Activated CD4-positive, CD25-positive, alpha-beta regulatory T cell treated with anti-CD3 and anti-CD28 coated beads, Interleukin-2, amount 50 U/mL, for 72 hours (primary cell): ENCODE measurements around the gene ERC2.

Source experiments
- DNase-seq: peaks from one replicate; pipeline ENCODE4 v3.0.0; 2021

ERC2 gene

DNA sequence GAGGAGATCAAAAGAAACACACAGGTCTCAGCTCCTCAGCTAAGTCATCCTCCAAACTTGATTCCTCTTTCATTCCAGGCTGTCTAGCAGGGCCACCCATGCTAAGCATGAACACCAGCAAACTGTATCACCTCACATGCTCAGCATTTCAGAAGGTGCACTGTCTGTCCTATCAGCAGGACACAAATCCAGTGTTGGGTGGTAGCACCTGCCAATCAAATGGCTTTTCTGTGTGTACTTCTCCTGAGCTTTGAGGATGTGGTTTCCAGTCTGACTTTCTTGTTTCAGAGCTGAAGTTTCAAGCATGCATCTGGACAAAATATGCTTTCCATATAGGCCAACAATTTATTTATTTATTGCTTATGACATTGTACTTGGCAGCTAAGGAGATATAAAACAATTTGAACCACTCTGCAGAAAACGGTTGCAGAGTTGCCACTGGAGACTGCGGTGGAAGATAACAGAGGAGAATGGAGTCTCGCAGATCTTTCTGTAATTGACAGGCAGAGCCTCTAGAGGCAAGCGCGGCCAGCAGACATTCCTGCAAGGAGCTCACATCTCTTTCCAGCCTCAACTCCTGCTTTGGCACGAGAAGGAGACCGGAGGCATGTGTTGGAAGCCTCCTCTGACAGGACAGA, 814.0 kb downstream of the ERC2 start:
- DNase-seq, result no peak

DNA sequence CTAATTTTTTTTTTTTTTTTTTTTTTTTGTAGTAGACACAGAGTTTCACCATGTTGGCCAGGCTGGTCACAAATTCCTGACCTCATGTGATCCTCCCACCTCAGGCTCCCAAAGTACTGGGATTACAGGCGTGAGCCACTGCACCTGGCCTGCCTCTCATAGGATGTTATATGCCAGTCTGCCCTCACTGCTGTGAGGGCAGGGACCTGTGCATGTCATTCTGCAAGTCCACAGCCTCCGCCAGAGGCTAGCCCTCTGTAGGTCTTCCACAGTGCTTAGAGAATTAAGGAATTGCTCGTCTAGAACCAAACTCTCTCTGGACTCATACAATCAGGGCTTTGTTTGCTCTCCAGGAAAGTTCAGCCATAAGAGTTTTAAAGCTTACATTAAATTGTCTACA, 817.3 kb downstream of the ERC2 start:
- DNase-seq, result no peak

DNA sequence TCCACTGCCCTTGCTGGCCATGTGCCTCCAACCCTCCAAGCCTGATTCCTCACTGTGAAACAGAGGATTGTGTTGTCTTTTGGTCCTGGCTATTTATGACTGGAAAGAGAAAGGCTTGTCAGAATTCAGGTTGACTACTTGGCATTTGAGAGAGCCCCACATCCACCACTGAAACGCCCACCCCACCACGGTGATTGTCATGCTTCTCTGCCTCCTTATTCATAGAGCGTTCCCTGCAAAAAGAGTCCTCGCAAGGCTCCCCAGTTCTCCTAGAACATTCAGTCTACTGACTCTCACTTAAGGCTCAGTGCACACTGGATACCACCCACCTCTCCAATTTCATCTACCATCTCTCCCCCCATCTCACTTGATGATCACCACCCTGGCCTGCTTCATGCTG, 818.3 kb downstream of the ERC2 start:
- no peak for DNase-seq

- DNase-seq, result no peak
These were observed 818.7 kb downstream of the ERC2 start for GRCh38 chr3:55649554-55649953.

- DNase-seq, result no peak
These were observed 819.5 kb downstream of the ERC2 start for GRCh38 chr3:55648591-55649318.

DNA sequence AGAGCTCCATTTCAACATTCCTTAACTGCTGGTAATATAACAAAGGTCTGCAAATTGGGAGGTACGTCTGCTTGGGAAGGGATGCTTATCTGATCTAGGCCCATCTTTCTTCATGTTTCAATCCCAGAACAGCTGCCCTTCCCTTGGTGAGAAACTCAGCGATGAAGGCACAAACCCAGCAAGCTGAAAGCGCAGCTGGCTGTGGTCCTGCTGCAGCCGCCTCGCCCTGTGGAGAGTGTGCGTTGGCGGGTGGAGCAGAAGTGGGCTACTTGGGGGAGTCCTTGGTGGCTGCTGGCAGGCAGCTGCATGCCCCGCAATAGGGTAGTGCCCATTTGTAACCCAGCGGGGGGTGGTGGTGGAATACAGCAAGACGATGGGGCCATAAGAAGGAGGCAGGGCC, 820.6 kb downstream of the ERC2 start:
- DNase-seq, result no peak

DNA sequence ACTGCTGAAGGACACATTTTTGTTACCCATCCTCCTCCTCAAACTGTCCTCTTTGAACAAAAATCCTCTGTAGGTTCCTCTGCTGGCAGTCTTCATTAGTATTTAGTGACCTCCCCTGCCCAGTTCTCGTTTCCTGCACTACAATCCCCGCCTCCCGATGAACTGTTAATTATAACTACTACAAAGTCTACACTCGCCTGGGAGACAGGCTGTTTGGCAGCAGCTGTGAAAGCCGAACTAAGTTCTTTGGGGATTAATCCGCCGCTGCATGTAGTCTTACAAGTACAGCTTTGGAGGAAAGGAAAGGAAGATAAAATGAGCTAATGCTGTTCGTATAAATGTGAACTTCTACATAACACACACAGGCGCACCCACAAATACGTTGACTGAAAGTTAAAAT, 821.2 kb downstream of the ERC2 start:
- no peak for DNase-seq

DNA sequence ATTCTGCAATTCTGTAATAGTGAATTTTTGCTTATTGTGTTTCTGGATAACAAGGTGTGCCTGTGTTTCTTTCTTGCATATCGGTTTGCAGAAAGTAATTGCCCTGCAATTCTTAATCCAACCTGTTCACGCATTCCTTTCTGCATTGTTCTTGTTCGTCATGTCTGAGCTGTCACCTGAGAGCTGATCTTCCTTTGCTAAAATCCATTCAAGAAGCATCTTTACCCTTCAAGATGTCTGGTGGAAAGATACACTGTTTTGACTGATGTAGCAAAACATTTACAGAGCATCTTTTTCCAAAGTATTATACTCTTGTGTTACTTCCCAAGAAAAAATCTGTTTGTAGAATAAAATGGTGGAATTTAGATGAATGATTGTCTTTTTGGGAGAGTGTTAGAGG, 822.1 kb downstream of the ERC2 start:
- no peak for DNase-seq

DNA sequence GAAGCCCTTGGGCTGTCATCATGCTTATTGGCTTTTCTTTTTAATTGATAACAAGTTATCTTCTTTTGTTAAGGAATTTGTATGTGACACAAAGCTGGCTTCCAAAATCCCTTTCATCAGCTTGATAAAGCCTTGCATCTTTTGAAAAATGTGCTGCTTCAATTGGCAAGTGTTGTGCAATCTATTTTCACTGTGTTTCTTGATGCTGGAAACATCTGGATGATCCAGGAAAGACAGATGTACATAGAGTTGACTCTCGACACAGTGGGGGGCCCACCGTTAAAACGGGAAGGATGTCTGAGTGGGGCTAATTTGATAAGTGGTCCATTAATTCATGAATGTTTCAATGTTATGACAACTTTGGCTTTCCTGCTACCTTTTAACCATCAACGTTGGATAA, 822.8 kb downstream of the ERC2 start:
- no peak for DNase-seq

- no peak for DNase-seq
These were observed 825.0 kb downstream of the ERC2 start for GRCh38 chr3:55643283-55643682.

DNA sequence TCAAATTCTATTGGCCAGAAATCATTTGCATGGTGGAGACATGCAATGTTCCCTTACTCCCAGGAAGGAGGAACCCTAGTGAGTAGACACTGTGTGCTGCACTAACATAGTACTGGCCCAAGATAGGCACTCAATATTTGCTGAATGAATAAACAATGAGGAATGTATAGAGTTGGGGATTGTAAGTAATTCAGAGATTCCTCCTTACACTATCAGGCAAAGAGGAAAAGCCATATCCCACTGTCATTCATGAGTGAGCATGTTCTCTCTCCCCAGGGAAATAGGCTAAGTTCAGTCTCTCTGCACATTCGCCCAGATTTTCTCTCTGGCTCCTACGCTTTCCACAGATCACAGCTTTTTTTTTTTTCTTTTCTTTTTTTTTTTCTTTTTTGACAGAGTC, 826.3 kb downstream of the ERC2 start:
- no peak for DNase-seq

DNA sequence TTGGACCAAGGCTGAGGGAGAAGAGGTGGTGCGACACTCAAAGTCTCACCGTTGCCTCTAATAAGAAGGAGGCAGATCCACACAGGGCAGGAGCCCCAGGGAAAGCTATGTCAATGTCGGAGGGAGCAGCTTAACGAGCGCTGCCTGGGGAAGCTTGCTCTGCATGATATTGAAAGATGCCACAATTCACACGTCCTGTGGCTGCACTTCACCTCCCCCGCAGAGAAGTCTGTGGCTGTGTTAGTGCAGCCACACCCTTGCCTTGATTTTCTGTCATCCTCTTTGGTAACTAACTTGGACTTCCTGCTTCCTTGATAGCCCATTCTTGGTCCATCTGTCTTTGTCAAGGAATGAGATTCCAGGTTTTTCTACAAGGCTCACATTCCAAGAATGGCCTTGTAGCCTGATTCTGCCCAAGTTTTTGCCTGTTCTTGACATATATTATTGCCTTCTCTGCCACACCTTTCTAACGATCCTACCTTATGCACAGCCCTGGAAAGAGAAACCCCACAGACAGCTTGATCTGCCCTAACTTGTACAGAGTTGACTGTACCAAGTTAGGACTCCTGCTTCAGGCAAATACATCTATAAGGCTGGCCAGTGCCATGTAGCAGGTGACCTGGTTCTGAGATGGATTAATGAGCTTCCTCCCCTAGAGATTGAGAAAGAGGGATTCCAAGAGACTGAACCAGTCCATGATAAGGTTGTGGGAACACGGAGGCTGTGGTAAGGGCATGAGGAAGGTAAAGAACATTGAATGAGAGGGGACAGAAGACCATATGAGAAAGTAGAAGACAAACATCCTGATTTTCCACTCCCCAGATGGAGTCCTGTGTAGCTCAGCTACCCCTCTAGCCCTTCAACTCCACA, 828.1 kb downstream of the ERC2 start:
- no peak for DNase-seq

GRCh38 chr3:55639143-55639542, 829.1 kb downstream of the ERC2 start:
- DNase-seq, result no peak

DNA sequence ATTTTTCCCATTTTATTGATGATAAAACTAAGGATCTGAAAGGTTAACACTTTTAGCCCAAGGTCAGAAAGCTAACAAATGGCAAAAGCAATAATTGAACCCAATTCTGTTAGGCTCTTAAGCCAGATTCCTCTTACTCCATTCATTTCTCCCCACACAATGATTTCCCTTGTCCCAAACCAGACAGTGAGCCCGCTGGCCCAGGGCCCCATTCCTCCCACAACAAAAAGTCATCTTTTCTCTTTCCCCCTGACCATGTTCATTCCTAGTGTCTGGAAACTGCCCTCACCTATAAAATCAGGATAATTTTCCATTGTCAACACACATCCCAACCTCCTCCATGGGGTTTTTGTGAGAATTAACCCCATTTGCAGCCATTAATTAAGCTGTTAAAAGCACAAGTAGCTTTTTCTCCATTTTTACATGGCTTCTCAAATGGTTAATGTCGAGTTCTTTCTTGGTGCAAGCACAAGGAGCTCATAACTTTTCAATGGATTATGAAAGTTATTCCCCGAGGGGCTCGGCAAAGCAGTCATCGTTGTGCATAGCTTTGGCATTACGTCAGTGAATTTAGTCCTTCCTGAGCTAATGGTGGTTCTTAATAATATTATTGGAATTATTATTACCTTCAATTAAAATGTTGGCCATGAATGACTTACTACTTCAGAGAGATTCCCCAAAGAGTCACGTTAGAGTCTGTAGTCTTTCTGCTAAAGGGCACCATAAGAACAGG, 830.2 kb downstream of the ERC2 start:
- DNase-seq, result no peak

DNA sequence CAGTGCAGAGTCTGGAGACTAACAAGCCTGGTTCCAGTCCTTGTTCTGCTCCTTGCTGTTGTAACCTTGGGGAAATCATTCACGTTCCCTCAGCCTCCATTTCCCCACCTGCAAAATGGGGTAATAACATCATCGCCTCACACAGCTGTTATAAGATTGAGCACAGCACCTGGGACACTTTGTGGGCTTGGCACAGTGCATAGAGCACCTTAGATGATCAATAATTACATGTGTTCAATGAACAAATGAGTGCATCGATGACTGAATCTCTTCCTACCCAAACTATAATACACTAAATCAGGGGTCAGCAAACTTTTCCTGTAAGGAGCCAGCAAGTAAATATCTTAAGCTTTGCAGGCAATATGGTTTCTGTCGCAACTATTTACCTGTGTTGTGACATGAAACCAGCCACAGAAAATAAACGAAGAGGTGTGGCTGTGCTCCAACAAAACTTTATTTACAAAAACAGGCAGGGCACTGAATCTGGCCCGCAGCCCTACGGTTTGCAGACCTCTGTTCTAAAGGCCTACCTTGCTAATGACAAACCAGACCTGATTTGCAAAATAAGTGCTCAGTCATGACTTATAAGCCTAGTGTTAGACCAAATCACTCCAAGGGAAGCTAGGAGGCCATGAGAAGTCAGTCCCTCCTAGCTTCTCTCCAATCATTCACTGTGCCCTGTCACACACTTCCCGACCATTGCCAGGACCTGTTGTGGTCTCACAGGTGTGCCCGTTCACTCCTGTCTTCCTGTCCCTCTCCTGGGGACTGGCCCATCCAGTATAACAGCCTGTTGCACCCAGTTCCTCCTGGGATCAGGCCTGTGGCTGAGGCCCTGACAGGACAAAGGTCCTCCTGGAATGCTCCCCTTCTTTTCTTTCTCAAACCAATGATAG, 831.7 kb downstream of the ERC2 start:
- no peak for DNase-seq

DNA sequence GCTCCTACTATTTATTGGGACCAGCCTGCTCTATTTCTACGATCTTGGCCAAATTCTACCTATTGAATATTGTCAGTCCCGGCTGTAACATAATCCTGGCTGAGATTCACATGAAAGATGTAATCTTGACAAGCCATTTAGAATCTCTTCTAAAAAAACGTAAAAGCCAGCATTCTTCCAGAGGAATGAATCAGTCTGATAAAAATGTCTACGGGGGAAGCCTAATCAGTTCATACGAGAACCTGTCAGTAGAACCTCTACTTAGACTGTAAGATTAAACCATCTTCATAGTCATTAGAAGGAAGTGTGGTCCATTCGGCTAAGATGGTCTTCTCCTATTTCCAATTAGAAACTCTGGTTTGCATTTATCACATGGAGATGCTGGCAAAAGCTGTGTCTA, 833.9 kb downstream of the ERC2 start:
- DNase-seq, result no peak

DNA sequence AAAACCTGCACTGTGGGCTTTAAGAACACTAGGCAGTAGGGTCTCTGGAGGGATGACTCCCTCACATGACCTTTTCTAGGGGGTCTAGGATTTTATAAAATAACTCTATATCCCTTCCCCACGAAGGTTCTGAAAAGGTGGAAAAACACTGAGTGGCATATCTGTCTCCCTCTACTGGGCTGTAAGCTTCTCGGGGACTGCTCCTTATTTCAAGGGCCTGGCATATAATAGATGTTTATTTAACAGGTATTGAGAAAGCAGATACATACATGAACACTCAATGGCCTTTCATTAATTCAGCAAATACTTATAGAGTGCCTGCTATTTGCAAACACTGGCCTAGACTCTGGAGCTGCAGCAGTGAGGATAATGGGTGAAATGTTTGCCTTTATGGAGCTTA, 834.9 kb downstream of the ERC2 start:
- no peak for DNase-seq

DNA sequence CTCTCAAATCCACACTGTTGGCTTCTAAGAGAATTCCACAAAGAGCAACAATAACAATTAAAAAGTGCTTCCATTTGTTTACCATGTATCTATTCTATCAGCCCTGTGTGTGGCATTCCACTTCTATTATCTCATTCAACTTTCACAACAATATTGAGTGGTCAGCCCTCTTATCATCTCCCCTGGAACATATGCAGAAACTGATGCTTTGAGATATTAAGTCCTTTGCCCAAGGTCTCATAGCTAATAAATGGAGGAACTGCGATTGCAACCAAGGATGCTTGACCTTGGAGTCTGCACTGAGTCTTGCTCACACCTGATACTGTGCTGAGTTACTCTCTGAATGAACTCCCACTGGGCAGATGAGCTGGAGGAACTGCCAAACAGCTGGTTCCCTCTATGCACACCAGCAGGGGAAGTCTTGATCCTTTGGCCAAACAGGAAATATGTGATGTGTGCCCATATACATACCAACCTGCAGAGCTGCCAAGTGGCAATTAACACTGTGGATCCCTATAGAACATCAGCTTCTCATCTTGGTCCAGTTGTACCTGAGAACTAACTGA, 836.4 kb downstream of the ERC2 start:
- DNase-seq, result no peak

DNA sequence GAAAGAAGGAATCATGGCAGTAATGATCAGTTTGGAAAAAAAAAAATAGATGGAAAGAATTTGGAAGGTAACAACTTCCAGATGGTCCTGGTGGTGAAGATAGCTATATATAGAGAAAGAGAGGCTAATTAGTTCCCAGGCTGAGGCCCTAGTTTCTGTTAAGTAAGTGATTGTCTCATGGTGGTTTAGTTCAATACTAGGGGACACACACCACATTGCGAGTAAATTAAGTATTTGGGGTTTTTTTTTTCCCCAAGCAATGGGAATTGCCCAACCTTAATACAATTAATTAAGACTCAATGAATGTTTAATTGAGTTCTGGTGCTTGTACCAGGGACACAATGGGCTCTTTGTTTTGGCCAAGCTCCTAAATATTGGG, 837.4 kb downstream of the ERC2 start:
- DNase-seq, result no peak

- DNase-seq, result no peak
These were observed 837.9 kb downstream of the ERC2 start for GRCh38 chr3:55630280-55630920.

- no peak for DNase-seq
These were observed 838.8 kb downstream of the ERC2 start for GRCh38 chr3:55629432-55629831.
